K562 (cell line): ENCODE measurements around the gene RFX3. TPM values are rescaled to one million over a fixed set of nuclear protein-coding genes. Genes with fewer than 3 reads are reported as not detected.

ENCODE experiments used
- ATAC-seq: fragments of 200-7000 bp; cut with Tn5 transposase; 3 replicates; pipeline ENCODE4 v1.9.1; 2020; ENCODE audit warnings: moderate library complexity
- BruUV-seq: library from RNA; stranded (reverse); fragments of 400-500 nt; replicated peaks from 2 replicates; lab custom pipeline; 2021; lab: Mats Ljungman, UMichigan
- CTCF ChIA-PET: fragments of 300-600 bp; formaldehyde crosslinking; extraction: SDS; loops from one replicate; lab custom pipeline; 2021; ENCODE audit warnings: low intra/inter-chr PET ratio; lab: Yijun Ruan, JAX
- POLR2A ChIA-PET: fragments of 300-600, 350-650 bp; sonication (Branson Sonifier 250); formaldehyde crosslinking; extraction: SDS; loops from one replicate; lab custom pipeline; 2021; ENCODE audit warnings: antibody characterized with exemption, inconsistent platforms; lab: Yijun Ruan, JAX
- DNase-seq, 4 experiments: peaks; one replicate each; pipeline versions ENCODE4 v3.0.0 to v3.0.0-alpha.2; 2011 to 2018; ENCODE audit warnings: low spot score in 3 of 4, mixed read lengths in 3 of 4; ENCODE audit errors: extremely low read depth in 1 of 4
- FAIRE-seq: peaks from 2 replicates; lab custom pipeline; 2011; peaks lifted over from hg19 to GRCh38; lab: Jason Lieb, UNC
- H2AFZ ChIP-seq: 2 replicates; pipeline ENCODE4 v1.6.0; 2011; ENCODE audit warnings: low read depth, low read length, control low read depth, inconsistent platforms
- H3K27ac ChIP-seq: fragments of 200-600 bp; 3 replicates; pipeline ENCODE4 v1.8.0; 2011; ENCODE audit warnings: low read depth, mild to moderate bottlenecking, control low read depth, inconsistent platforms, low read length, moderate library complexity, mixed read lengths; ENCODE audit errors: extremely low read depth
- H3K27me3 ChIP-seq, 2 experiments: fragments of 300-600 bp in 1 of 2; 2 replicates in 1 of 2; 3 replicates in 1 of 2; pipeline versions ENCODE4 v1.6.0 to v1.8.0; 2011; ENCODE audit warnings: inconsistent platforms in 2 of 2, low read length in 2 of 2, mild to moderate bottlenecking in 1 of 2, mixed read lengths in 1 of 2, moderate library complexity in 1 of 2; ENCODE audit not compliant: control insufficient read depth in 2 of 2, insufficient read depth in 2 of 2
- H3K36me3 ChIP-seq: fragments of 300-600 bp; 3 replicates; pipeline ENCODE4 v1.8.0; 2011; ENCODE audit warnings: mild to moderate bottlenecking, low read length, inconsistent platforms; ENCODE audit not compliant: control insufficient read depth, insufficient read depth
- H3K4me1 ChIP-seq, 2 experiments: fragments of 200-600 bp in 1 of 2; replicated peaks in 1 of 2; 2 replicates in 1 of 2; 3 replicates in 1 of 2; pipeline versions ENCODE4 v1.5.1 to v1.8.0; 2011; ENCODE audit warnings: inconsistent platforms in 2 of 2, low read length in 2 of 2, mild to moderate bottlenecking in 1 of 2, mixed read lengths in 1 of 2, moderate library complexity in 1 of 2; ENCODE audit not compliant: control insufficient read depth in 2 of 2, insufficient read depth in 2 of 2
- H3K4me2 ChIP-seq: 2 replicates; pipeline ENCODE4 v1.6.1; 2011; ENCODE audit warnings: low read length, control low read depth, inconsistent platforms, mixed read lengths; ENCODE audit not compliant: insufficient read depth
- H3K4me3 ChIP-seq: fragments of 200-600 bp; sonication (generic), shearing (Covaris generic); 2 replicates; pipeline ENCODE4 v1.5.1; 2016; ENCODE audit warnings: control low read depth, inconsistent platforms
- H3K79me2 ChIP-seq: fragments of 200-600 bp; 3 replicates; pipeline ENCODE4 v1.8.0; 2011; ENCODE audit warnings: low read length, inconsistent platforms; ENCODE audit not compliant: control insufficient read depth, insufficient read depth
- H3K9ac ChIP-seq, 2 experiments: 2 replicates each; pipeline versions ENCODE4 v1.6.0 to v1.6.1; 2011; ENCODE audit warnings: low read depth in 2 of 2, low read length in 2 of 2, control low read depth in 1 of 2, inconsistent platforms in 1 of 2, mild to moderate bottlenecking in 1 of 2, mixed read lengths in 1 of 2; ENCODE audit not compliant: insufficient read depth in 1 of 2
- H3K9me1 ChIP-seq: one replicate; pipeline ENCODE4 v1.6.0; 2011; ENCODE audit warnings: inconsistent platforms, mild to moderate bottlenecking, low read length, moderate library complexity; ENCODE audit not compliant: control insufficient read depth, insufficient read depth
- H3K9me3 ChIP-seq: replicated peaks from 2 replicates; pipeline ENCODE4 v1.5.1; 2011; ENCODE audit warnings: low read depth, low read length, inconsistent platforms; ENCODE audit not compliant: control insufficient read depth, insufficient read depth
- H4K20me1 ChIP-seq: replicated peaks from 2 replicates; pipeline ENCODE4 v1.6.1; 2011; ENCODE audit warnings: low read length, inconsistent platforms, mixed read lengths; ENCODE audit not compliant: control insufficient read depth, insufficient read depth
- CEBPB ChIP-seq: fragments of 450-650 bp; IDR thresholded peaks from 2 replicates; pipeline ENCODE4 v1.6.1; 2016; ENCODE audit warnings: missing genetic modification characterization, missing compliant biosample characterization
- COPS2 ChIP-seq: fragments of 450-650 bp; conservative IDR thresholded peaks from 2 replicates; pipeline ENCODE4 v1.6.1; 2016; ENCODE audit warnings: mild to moderate bottlenecking, moderate library complexity
- HCFC1 ChIP-seq: IDR thresholded peaks from 2 replicates; pipeline ENCODE4 v1.6.1; 2012; ENCODE audit warnings: low read depth, low read length, improper control_type of control experiment
- ILK ChIP-seq: fragments of 450-650 bp; IDR thresholded peaks from 2 replicates; pipeline ENCODE4 v1.6.1; 2016; ENCODE audit warnings: missing genetic modification characterization, low read depth, mild to moderate bottlenecking, missing compliant biosample characterization, moderate library complexity, borderline replicate concordance
- MTA1 ChIP-seq: fragments of 450-650 bp; IDR thresholded peaks from 2 replicates; pipeline ENCODE4 v1.6.1; 2017; ENCODE audit warnings: borderline replicate concordance
- in situ Hi-C: fragments of 300-500 bp; cut with MboI; formaldehyde crosslinking; loops from 4 replicates; pipeline ENCODE4 v1.15.0; 2018; ENCODE audit warnings: inconsistent platforms, mixed read lengths
- intact Hi-C: fragments of 100-400 bp; cut with micrococcal nuclease; formaldehyde crosslinking; loops from 2 replicates; pipeline ENCODE4 v1.14.2; 2022
- polyA plus RNA-seq, 8 experiments: library from polyadenylated mRNA; depleted of rRNA in 4 of 8; stranded (reverse) in 5 of 8; unstranded in 3 of 8; fragments of >200 nt; fragmentation: Nextera tagmentation in 2 of 8; fragmentation: Illumina TruSeq in 1 of 8; extraction: Ambion mirVana in 2 of 8; extraction: Trizol in 1 of 8; gene quantifications; 2 replicates each; pipeline versions ENCODE4 v1.2.1 to v1.2.3, GENCODE V29; 2011 to 2014; ENCODE audit warnings: inconsistent platforms in 1 of 8, missing spikeins in 1 of 8
- total RNA-seq, 7 experiments: library from RNA; depleted of rRNA in 6 of 7; stranded (reverse); fragments of >200 nt in 6 of 7; fragmentation: Illumina TruSeq in 2 of 7; extraction: Trizol in 2 of 7; gene quantifications; 2 replicates each; pipeline versions ENCODE4 v1.2.1 to v1.2.3, GENCODE V29; 2011 to 2021; ENCODE audit warnings: low replicate concordance in 1 of 7
- TF ChIP-seq, protein P1 (sequence below): fragments of 200-800 bp; sonication (Bioruptor generic); IDR thresholded peaks from 2 replicates; pipeline ENCODE4 v1.6.1; 2016; ENCODE audit warnings: missing genetic modification characterization, missing compliant biosample characterization
- TF ChIP-seq, protein P2 (sequence below): fragments of 450-650 bp; IDR thresholded peaks from 2 replicates; pipeline ENCODE4 v1.6.1; 2016; ENCODE audit warnings: missing biosample characterization, missing genetic modification characterization
- TF ChIP-seq, protein P3 (sequence below): fragments of 450-650 bp; conservative IDR thresholded peaks from 2 replicates; pipeline ENCODE4 v1.6.1; 2016; ENCODE audit warnings: missing genetic modification characterization, low read depth, mild to moderate bottlenecking, missing compliant biosample characterization, moderate library complexity

The RFX3 gene
- total and polyA plus RNA-seq, 9 of the 15 experiments (the other 6 are each of a cell fraction or from before 2014, with no cell fraction given) = 0.86 to 4.9 (median 2.0) TPM

DNA sequence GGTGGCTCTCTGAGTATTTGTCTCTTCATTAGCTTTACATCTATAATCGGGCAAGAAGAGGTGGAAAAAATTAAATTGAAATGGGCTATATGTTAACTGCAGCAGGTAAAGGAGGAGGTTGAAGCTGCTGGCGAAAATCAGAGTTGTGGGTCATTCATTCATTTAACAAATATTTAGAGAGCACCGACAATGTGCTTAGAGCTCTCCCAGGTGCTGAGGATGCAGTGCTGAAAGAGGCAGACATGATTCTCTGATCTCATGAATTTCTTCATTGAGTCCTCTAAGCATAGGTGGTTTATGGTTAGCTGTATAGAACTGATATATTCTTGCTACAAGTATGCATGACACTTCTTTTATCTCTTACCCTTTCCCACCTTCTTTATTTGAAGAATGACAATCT is 243.4 kb downstream of the RFX3 start (continued):
- TF ChIP-seq, protein P1, sequence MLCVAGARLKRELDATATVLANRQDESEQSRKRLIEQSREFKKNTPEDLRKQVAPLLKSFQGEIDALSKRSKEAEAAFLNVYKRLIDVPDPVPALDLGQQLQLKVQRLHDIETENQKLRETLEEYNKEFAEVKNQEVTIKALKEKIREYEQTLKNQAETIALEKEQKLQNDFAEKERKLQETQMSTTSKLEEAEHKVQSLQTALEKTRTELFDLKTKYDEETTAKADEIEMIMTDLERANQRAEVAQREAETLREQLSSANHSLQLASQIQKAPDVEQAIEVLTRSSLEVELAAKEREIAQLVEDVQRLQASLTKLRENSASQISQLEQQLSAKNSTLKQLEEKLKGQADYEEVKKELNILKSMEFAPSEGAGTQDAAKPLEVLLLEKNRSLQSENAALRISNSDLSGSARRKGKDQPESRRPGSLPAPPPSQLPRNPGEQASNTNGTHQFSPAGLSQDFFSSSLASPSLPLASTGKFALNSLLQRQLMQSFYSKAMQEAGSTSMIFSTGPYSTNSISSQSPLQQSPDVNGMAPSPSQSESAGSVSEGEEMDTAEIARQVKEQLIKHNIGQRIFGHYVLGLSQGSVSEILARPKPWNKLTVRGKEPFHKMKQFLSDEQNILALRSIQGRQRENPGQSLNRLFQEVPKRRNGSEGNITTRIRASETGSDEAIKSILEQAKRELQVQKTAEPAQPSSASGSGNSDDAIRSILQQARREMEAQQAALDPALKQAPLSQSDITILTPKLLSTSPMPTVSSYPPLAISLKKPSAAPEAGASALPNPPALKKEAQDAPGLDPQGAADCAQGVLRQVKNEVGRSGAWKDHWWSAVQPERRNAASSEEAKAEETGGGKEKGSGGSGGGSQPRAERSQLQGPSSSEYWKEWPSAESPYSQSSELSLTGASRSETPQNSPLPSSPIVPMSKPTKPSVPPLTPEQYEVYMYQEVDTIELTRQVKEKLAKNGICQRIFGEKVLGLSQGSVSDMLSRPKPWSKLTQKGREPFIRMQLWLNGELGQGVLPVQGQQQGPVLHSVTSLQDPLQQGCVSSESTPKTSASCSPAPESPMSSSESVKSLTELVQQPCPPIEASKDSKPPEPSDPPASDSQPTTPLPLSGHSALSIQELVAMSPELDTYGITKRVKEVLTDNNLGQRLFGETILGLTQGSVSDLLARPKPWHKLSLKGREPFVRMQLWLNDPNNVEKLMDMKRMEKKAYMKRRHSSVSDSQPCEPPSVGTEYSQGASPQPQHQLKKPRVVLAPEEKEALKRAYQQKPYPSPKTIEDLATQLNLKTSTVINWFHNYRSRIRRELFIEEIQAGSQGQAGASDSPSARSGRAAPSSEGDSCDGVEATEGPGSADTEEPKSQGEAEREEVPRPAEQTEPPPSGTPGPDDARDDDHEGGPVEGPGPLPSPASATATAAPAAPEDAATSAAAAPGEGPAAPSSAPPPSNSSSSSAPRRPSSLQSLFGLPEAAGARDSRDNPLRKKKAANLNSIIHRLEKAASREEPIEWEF = no peak
- TF ChIP-seq, protein P2, sequence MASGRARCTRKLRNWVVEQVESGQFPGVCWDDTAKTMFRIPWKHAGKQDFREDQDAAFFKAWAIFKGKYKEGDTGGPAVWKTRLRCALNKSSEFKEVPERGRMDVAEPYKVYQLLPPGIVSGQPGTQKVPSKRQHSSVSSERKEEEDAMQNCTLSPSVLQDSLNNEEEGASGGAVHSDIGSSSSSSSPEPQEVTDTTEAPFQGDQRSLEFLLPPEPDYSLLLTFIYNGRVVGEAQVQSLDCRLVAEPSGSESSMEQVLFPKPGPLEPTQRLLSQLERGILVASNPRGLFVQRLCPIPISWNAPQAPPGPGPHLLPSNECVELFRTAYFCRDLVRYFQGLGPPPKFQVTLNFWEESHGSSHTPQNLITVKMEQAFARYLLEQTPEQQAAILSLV (tag) = no peak
- TF ChIP-seq MTA1 (no peak), ILK (no peak)

DNA sequence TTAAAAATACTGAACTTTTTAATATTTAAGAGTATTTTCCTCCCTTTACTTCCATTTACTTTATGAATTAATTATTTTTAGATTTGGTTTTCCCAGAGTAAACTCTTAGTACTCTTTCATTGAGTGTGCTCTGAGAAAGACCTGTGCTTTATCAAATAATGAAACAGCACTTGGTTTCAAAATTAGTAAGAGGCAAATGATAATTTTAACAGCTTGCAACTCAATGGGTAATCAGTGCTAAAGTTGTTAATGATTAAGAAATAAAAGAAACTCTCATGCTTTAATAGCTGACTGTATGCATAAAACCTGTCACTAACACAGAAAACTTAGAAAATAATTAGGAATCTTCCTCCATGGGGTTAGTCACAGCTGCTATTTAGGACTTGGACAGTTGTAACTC is 244.4 kb downstream of the RFX3 start:
- no peak overlapping the region for H2AFZ ChIP-seq
- no peak overlapping the region for H3K27ac ChIP-seq
- intact Hi-C loops = no loop called here
- H3K9me1 ChIP-seq = no peaks in the 10 kb centered on the region
- FAIRE-seq = no peak
- ChIA-PET CTCF (no interaction called here), POLR2A (no interaction called here)
- in situ Hi-C loops = no loop called here
- no peak for ATAC-seq
- H3K9me3 ChIP-seq = no peaks in the 10 kb centered on the region
- BruUV-seq = no TSS peak
- H3K4me2 ChIP-seq = no peak overlapping the region
- H3K27me3 ChIP-seq = no peaks in the 10 kb centered on the region
- H3K4me1 ChIP-seq = no peaks in the 10 kb centered on the region
- H3K9ac ChIP-seq = no peak overlapping the region
- no peaks in the 10 kb centered on the region for H4K20me1 ChIP-seq
- no peak for DNase-seq
- H3K4me3 ChIP-seq = no peak overlapping the region
- H3K36me3 ChIP-seq = no peaks in the 10 kb centered on the region
- H3K79me2 ChIP-seq = no peaks in the 10 kb centered on the region
- TF ChIP-seq CEBPB (tag) (no peak), COPS2 (no peak), HCFC1 (no peak)
- TF ChIP-seq, protein P3, sequence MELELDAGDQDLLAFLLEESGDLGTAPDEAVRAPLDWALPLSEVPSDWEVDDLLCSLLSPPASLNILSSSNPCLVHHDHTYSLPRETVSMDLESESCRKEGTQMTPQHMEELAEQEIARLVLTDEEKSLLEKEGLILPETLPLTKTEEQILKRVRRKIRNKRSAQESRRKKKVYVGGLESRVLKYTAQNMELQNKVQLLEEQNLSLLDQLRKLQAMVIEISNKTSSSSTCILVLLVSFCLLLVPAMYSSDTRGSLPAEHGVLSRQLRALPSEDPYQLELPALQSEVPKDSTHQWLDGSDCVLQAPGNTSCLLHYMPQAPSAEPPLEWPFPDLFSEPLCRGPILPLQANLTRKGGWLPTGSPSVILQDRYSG (tag) = no peak
- TF ChIP-seq, all 486 proteins: peak for 0
